Midbrain (tissue), 1 donor: ENCODE measurements around the gene FNDC8.
A peak's percentile ranks its signal among the peaks of the same experiment; 100 is the strongest.
"Not testable (repeated sequence)": the region's sequence is repeated elsewhere in the genome, so short reads cannot be mapped to it uniquely, and the experiment has no call there.

Experiments
- DNase-seq: peaks from one replicate; lab custom pipeline; 2025; lab: John Stamatoyannopoulos, UW

FNDC8 gene

GRCh38 chr17:35121315-35121714 is at the start of gene FNDC8:
TSS of gene FNDC8 (plus strand) at chr17:35121615. CDS start at chr17:35121694, 79 bp downstream.
- no peak for DNase-seq

GRCh38 chr17:35073183-35073790 is 48.1 kb upstream of the FNDC8 start:
- no peak for DNase-seq

- DNase-seq = no peak
Observed at GRCh38 chr17:35073991-35074627, 47.3 kb upstream of the FNDC8 start.

- DNase-seq = peak; percentile 76
Observed at GRCh38 chr17:35074711-35075707, 46.4 kb upstream of the FNDC8 start.

- no peak for DNase-seq
Observed at GRCh38 chr17:35076874-35077273, 44.5 kb upstream of the FNDC8 start.

- DNase-seq = no peak
Observed at GRCh38 chr17:35079547-35080423, 41.6 kb upstream of the FNDC8 start.

- DNase-seq = no peak
Observed at GRCh38 chr17:35080536-35080935, 40.9 kb upstream of the FNDC8 start.

GRCh38 chr17:35081638-35082037 is 39.8 kb upstream of the FNDC8 start:
- peak; percentile 33 for DNase-seq

GRCh38 chr17:35082073-35082657 is 39.2 kb upstream of the FNDC8 start:
- no peak for DNase-seq

GRCh38 chr17:35083071-35083470 is 38.3 kb upstream of the FNDC8 start:
- no peak for DNase-seq

GRCh38 chr17:35084987-35085386 is 36.4 kb upstream of the FNDC8 start:
- DNase-seq = no peak

- no peak for DNase-seq
Observed at GRCh38 chr17:35086164-35086563, 35.3 kb upstream of the FNDC8 start.

GRCh38 chr17:35086931-35087573 is 34.4 kb upstream of the FNDC8 start:
- DNase-seq = no peak

- peak; percentile 67 for DNase-seq
Observed at GRCh38 chr17:35087731-35088355, 33.6 kb upstream of the FNDC8 start.

GRCh38 chr17:35088356-35088880 is 33.0 kb upstream of the FNDC8 start:
- DNase-seq = peak; percentile 74

GRCh38 chr17:35088881-35089585 is 32.4 kb upstream of the FNDC8 start:
- DNase-seq = peak; percentile 89

- no peak for DNase-seq
Observed at GRCh38 chr17:35089586-35090296, 31.7 kb upstream of the FNDC8 start.

GRCh38 chr17:35090707-35091106 is 30.7 kb upstream of the FNDC8 start:
- not testable (repeated sequence) for DNase-seq

GRCh38 chr17:35094902-35095301 is 26.5 kb upstream of the FNDC8 start:
- no peak for DNase-seq
